ENCODE measurements around the gene PLXNA3.
A peak's percentile ranks its signal among the peaks of the same experiment; 100 is the strongest.
"Not testable (repeated sequence)": the region's sequence is repeated elsewhere in the genome, so short reads cannot be mapped to it uniquely, and the experiment has no call there.

Gene PLXNA3

GRCh38 chrX:154481911-154482601, 24.0 kb downstream of the PLXNA3 start:
- no peak for DNase-seq

- DNase-seq, result no peak
These were observed 24.7 kb downstream of the PLXNA3 start for GRCh38 chrX:154482786-154483185.

GRCh38 chrX:154483325-154483724, 25.2 kb downstream of the PLXNA3 start:
- DNase-seq, result no peak

- DNase-seq, result peak in 1 of 2 donors; percentile 17
These were observed 26.4 kb downstream of the PLXNA3 start for GRCh38 chrX:154484255-154485149.

GRCh38 chrX:154485150-154486051, 27.3 kb downstream of the PLXNA3 start:
- DNase-seq, result no peak

GRCh38 chrX:154486052-154486395, 27.9 kb downstream of the PLXNA3 start:
- no peak for DNase-seq

- DNase-seq, result peak in 1 of 2 donors; percentile 21
These were observed 28.5 kb downstream of the PLXNA3 start, which contains the start of gene UBL4A for GRCh38 chrX:154486396-154487207. UBL4A (minus strand) TSS chrX:154486615; CDS start chrX:154486584, 31 bp downstream.

- DNase-seq, result no peak
These were observed 29.6 kb downstream of the PLXNA3 start for GRCh38 chrX:154487518-154488290.

GRCh38 chrX:154488336-154489075, 30.4 kb downstream of the PLXNA3 start:
- DNase-seq, result no peak

GRCh38 chrX:154489182-154489581, 31.1 kb downstream of the PLXNA3 start:
- DNase-seq, result no peak

GRCh38 chrX:154490021-154490413, 31.9 kb downstream of the PLXNA3 start:
- DNase-seq, result no peak

GRCh38 chrX:154490414-154491083, 32.5 kb downstream of the PLXNA3 start, which contains the start of gene SLC10A3:
SLC10A3 (minus strand) TSS chrX:154490629; CDS start chrX:154488940, 1,689 bp downstream.
- DNase-seq, result peak; percentile 87 to 89

GRCh38 chrX:154494715-154495114, 36.6 kb downstream of the PLXNA3 start:
- no peak for DNase-seq

GRCh38 chrX:154495472-154495922, 37.4 kb downstream of the PLXNA3 start:
- DNase-seq, result no peak

- DNase-seq, result not testable (repeated sequence)
These were observed 38.6 kb downstream of the PLXNA3 start for GRCh38 chrX:154496591-154497137.

- DNase-seq, result not testable (repeated sequence)
These were observed 43.3 kb downstream of the PLXNA3 start for GRCh38 chrX:154501423-154501822.

GRCh38 chrX:154502098-154502497, 44.0 kb downstream of the PLXNA3 start:
- no peak for DNase-seq

- no peak for DNase-seq
These were observed 44.9 kb downstream of the PLXNA3 start for GRCh38 chrX:154502989-154503388.

GRCh38 chrX:154505734-154506133, 47.7 kb downstream of the PLXNA3 start:
- DNase-seq, result no peak

Data from inflammatory macrophage treated with lipopolysaccharide for 1 hour (primary cell).